Dorsolateral prefrontal cortex (tissue), 118 donors: ENCODE data around the gene TULP1. TPM values are rescaled to one million over a fixed set of nuclear protein-coding genes. Genes with fewer than 3 reads are reported as not detected.

Experiments
- microRNA-seq, 43 experiments: library from miRNA; unstranded; fragments of <30 nt; microRNA quantifications; one replicate each; pipeline ENCODE4 v1.2.0, GENCODE V29; 2022
- total RNA-seq, 120 experiments: library from RNA; stranded (reverse); gene quantifications; one replicate each; pipeline versions ENCODE4 v1.2.3 to v1.2.4, GENCODE V29; 2022

TULP1 gene
- total RNA-seq, 120 experiments from 2014 or later, result 0.24 to 2.6 (median 0.79) TPM; not detected in 100

Small RNA genes within 50 kb of the gene (microRNA-seq; reads per million reads assigned to microRNA genes)
- 0 to 5.6 (median 0.76) reads per million in 43 experiments for gene MIR7111

Other genes with a start within 250 kb of the TULP1 start
- 10 to 100 TPM in 2 of 120 experiments, 1 to 10 TPM in 118; 1.6 to 10.2 (median 4.8) TPM for gene DEF6, start 215.1 kb downstream of the TULP1 start, total RNA-seq
- gene PPARD, start 170.3 kb downstream of the TULP1 start, total RNA-seq, result 10 to 100 TPM; 26.8 to 49.1 (median 36.9) TPM
- 1 to 10 TPM; 1.8 to 5.5 (median 3.2) TPM for gene FANCE, start 60.6 kb downstream of the TULP1 start, total RNA-seq
- 100 to 1,000 TPM; 245 to 522 (median 369) TPM for gene RPL10A, start 44.5 kb downstream of the TULP1 start, total RNA-seq
- gene TEAD3, start 15.8 kb downstream of the TULP1 start, total RNA-seq, result 1 to 10 TPM; 1.0 to 7.6 (median 2.6) TPM
- gene FKBP5, start 176.0 kb upstream of the TULP1 start, total RNA-seq, result 100 to 1,000 TPM in 9 of 120 experiments, 10 to 100 TPM in 111; 12.0 to 124 (median 62.9) TPM
- gene ARMC12, start 224.1 kb upstream of the TULP1 start, total RNA-seq, result 1 to 10 TPM in 101 of 120 experiments, under 1 TPM in 19; 0.41 to 7.1 (median 1.6) TPM